ENCODE results near the gene FBXW9.
"Not testable (repeated sequence)": the region's sequence is repeated elsewhere in the genome, so short reads cannot be mapped to it uniquely, and the experiment has no call there.

FBXW9 gene

GRCh38 chr19:12648088-12648487 lies 48.3 kb downstream of the FBXW9 start:
- no peak for DNase-seq

- DNase-seq = peak; percentile 27
These were observed 48.9 kb downstream of the FBXW9 start for GRCh38 chr19:12647490-12648071.

- DNase-seq = no peak
These were observed 49.4 kb downstream of the FBXW9 start for GRCh38 chr19:12647047-12647446.

GRCh38 chr19:12646551-12646950 lies 49.9 kb downstream of the FBXW9 start:
- no peak for DNase-seq

- DNase-seq = not testable (repeated sequence)
These were observed 52.7 kb downstream of the FBXW9 start for GRCh38 chr19:12643716-12644115.

GRCh38 chr19:12642506-12642905 lies 53.9 kb downstream of the FBXW9 start:
- no peak for DNase-seq

GRCh38 chr19:12641456-12641855 lies 55.0 kb downstream of the FBXW9 start:
- no peak for DNase-seq

- DNase-seq = peak; percentile 81
These were observed 56.4 kb downstream of the FBXW9 start for GRCh38 chr19:12639901-12640613.

All from fibroblast of skin of right biceps (primary cell).